Sigmoid colon (tissue), 3 donors: ENCODE data around the gene BIN1.

Source experiments
- CTCF ChIP-seq, 4 experiments: fragments of 450-650 bp in 3 of 4; fragments of 200-600 bp in 1 of 4; IDR thresholded peaks; one replicate each; pipeline ENCODE4 v1.5.1; 2016 to 2019; ENCODE audit warnings: antibody characterized with exemption in 4 of 4, mild to moderate bottlenecking in 3 of 4, moderate library complexity in 2 of 4
- POLR2A ChIP-seq, 2 donors: fragments of 450-650 bp; IDR thresholded peaks; one replicate each; pipeline ENCODE4 v1.6.1; 2016; ENCODE audit warnings: antibody characterized with exemption in 2 of 2, mild to moderate bottlenecking in 2 of 2, moderate library complexity in 2 of 2

- TF ChIP-seq CTCF (IDR thresholded peaks at IDR 0.05), result no peak
- TF ChIP-seq POLR2A (IDR thresholded peaks at IDR 0.05), result no peak
Measured at GRCh38 chr2:127060264-127060945, 46.5 kb downstream of the BIN1 start.
